IPS DF 6.9 (cell line): Measurements from ENCODE around the gene SPOCK1.
"Not testable (repeated sequence)": the region's sequence is repeated elsewhere in the genome, so short reads cannot be mapped to it uniquely, and the experiment has no call there.

ENCODE experiments used
- DNase-seq: peaks from one replicate; pipeline ENCODE4 v3.0.0-alpha.2; 2013; ENCODE audit warnings: low read depth, low spot score
- H3K27ac ChIP-seq: one replicate; pipeline ENCODE4 v1.5.1; 2013; ENCODE audit warnings: low read length, control low read depth
- H3K27me3 ChIP-seq: 2 replicates; pipeline ENCODE4 v1.6.1; 2013; ENCODE audit warnings: mild to moderate bottlenecking, low read length; ENCODE audit not compliant: control insufficient read depth, insufficient read depth
- H3K36me3 ChIP-seq: 2 replicates; pipeline ENCODE4 v1.6.1; 2013; ENCODE audit warnings: low read length; ENCODE audit not compliant: control insufficient read depth, insufficient read depth
- H3K4me1 ChIP-seq: 2 replicates; pipeline ENCODE4 v1.6.1; 2013; ENCODE audit warnings: low read length; ENCODE audit not compliant: control insufficient read depth, insufficient read depth
- H3K4me3 ChIP-seq: 2 replicates; pipeline ENCODE4 v1.5.1; 2013; ENCODE audit warnings: mild to moderate bottlenecking, low read length
- H3K9me3 ChIP-seq: 2 replicates; pipeline ENCODE4 v1.6.1; 2013; ENCODE audit warnings: low read length, inconsistent platforms; ENCODE audit not compliant: control insufficient read depth, insufficient read depth
- WGBS: extraction: QIAGEN DNeasy Blood & Tissue Kit; methylation state at CpG from one replicate; pipeline ENCODE4 v1.1.7; 2013; ENCODE audit warnings: mixed read lengths, missing lambda C conversion rate; ENCODE audit not compliant: insufficient read length, insufficient coverage; 5-methylcytosine and 5-hydroxymethylcytosine counted together

SPOCK1 gene

GRCh38 chr5:137506296-137506695, 7.2 kb upstream of the SPOCK1 start:
- no peak for DNase-seq
- Histone ChIP-seq H3K9me3 (no peaks in the 10 kb centered on the region), H3K27ac (no peak overlapping the region), H3K36me3 (no peaks in the 10 kb centered on the region), H3K27me3 (no peaks in the 10 kb centered on the region), H3K4me1 (no peaks in the 10 kb centered on the region), H3K4me3 (no peak overlapping the region)
- WGBS, result no CpG with 5 or more reads among the region's 4 CpGs

- H3K4me3 ChIP-seq, result no peak overlapping the region
- no peak for DNase-seq
- no peaks in the 10 kb centered on the region for H3K36me3 ChIP-seq
- H3K27ac ChIP-seq, result no peak overlapping the region
- H3K9me3 ChIP-seq, result no peaks in the 10 kb centered on the region
- H3K27me3 ChIP-seq, result no peaks in the 10 kb centered on the region
- no peaks in the 10 kb centered on the region for H3K4me1 ChIP-seq
Measured at GRCh38 chr5:137504916-137505315, 5.8 kb upstream of the SPOCK1 start.

GRCh38 chr5:137503456-137503855, 4.3 kb upstream of the SPOCK1 start:
- Histone ChIP-seq H3K4me1 (no peaks in the 10 kb centered on the region), H3K27me3 (no peaks in the 10 kb centered on the region; the same call in 1 of the 2 replicates), H3K27ac (no peak overlapping the region), H3K9me3 (no peaks in the 10 kb centered on the region), H3K36me3 (no peaks in the 10 kb centered on the region), H3K4me3 (no peak overlapping the region)
- no peak for DNase-seq

GRCh38 chr5:137502632-137503031, 3.5 kb upstream of the SPOCK1 start:
- H3K36me3 ChIP-seq, result no peaks in the 10 kb centered on the region
- no peak overlapping the region for H3K4me3 ChIP-seq
- DNase-seq, result no peak
- H3K9me3 ChIP-seq, result no peaks in the 10 kb centered on the region
- WGBS, result no CpG with 5 or more reads among the region's 8 CpGs
- peaks cover 5% of the 10 kb centered on the region for H3K27me3 ChIP-seq
- H3K4me1 ChIP-seq, result 0 out of 2 replicates have a peak, but pooled peaks cover 2% of the 10 kb centered on the region
- H3K27ac ChIP-seq, result no peak overlapping the region

GRCh38 chr5:137501846-137502406, 2.8 kb upstream of the SPOCK1 start:
- WGBS, result no CpG with 5 or more reads among the region's 3 CpGs
- H3K9me3 ChIP-seq, result no peaks in the 10 kb centered on the region
- peaks cover 8% of the 10 kb centered on the region for H3K27me3 ChIP-seq
- 0 out of 2 replicates have a peak, but pooled peaks cover 2% of the 10 kb centered on the region for H3K4me1 ChIP-seq
- no peak overlapping the region for H3K4me3 ChIP-seq
- H3K27ac ChIP-seq, result no peak overlapping the region
- no peaks in the 10 kb centered on the region for H3K36me3 ChIP-seq
- DNase-seq, result no peak

- no peak overlapping the region for H3K27ac ChIP-seq
- no peaks in the 10 kb centered on the region for H3K36me3 ChIP-seq
- DNase-seq, result no peak
- WGBS, result no CpG with 5 or more reads among the region's 4 CpGs
- H3K9me3 ChIP-seq, result no peaks in the 10 kb centered on the region
- 0 out of 2 replicates have a peak, but pooled peaks cover 2% of the 10 kb centered on the region for H3K4me1 ChIP-seq
- H3K4me3 ChIP-seq, result no peak overlapping the region
- H3K27me3 ChIP-seq, result peaks cover 8% of the 10 kb centered on the region
Measured at GRCh38 chr5:137501226-137501625, 2.1 kb upstream of the SPOCK1 start.

- Histone ChIP-seq H3K9me3 (no peaks in the 10 kb centered on the region), H3K36me3 (no peaks in the 10 kb centered on the region), H3K4me1 (0 out of 2 replicates have a peak, but pooled peaks cover 2% of the 10 kb centered on the region), H3K27ac (no peak overlapping the region), H3K4me3 (no peak overlapping the region), H3K27me3 (peaks cover 8% of the 10 kb centered on the region)
- WGBS, result no CpG with 5 or more reads among the region's 11 CpGs
- DNase-seq, result no peak
Measured at GRCh38 chr5:137500615-137501225, 1.6 kb upstream of the SPOCK1 start.

GRCh38 chr5:137499506-137499847, 351 bp upstream of the SPOCK1 start:
- not testable (repeated sequence) for H3K27me3 ChIP-seq, H3K27ac ChIP-seq, H3K4me3 ChIP-seq, H3K4me1 ChIP-seq, DNase-seq, H3K9me3 ChIP-seq, H3K36me3 ChIP-seq
- WGBS, result no CpG with 5 or more reads among the region's 5 CpGs

GRCh38 chr5:137498301-137498735, 808 bp downstream of the SPOCK1 start:
- WGBS, result no CpG with 5 or more reads among the region's 57 CpGs
- Histone ChIP-seq H3K36me3 (no peaks in the 10 kb centered on the region), H3K4me1 (0 out of 2 replicates have a peak, but pooled peaks cover 2% of the 10 kb centered on the region), H3K4me3 (peak overlapping the region; percentile 43; the same call in 1 of the 2 replicates), H3K27ac (no peak overlapping the region), H3K9me3 (no peaks in the 10 kb centered on the region), H3K27me3 (peaks cover 8% of the 10 kb centered on the region)
- no peak for DNase-seq

- Histone ChIP-seq H3K27me3 (peaks cover 8% of the 10 kb centered on the region), H3K36me3 (no peaks in the 10 kb centered on the region), H3K4me1 (0 out of 2 replicates have a peak, but pooled peaks cover 2% of the 10 kb centered on the region), H3K4me3 (peak overlapping the region; percentile 43; the same call in 1 of the 2 replicates), H3K27ac (no peak overlapping the region), H3K9me3 (no peaks in the 10 kb centered on the region)
- WGBS, result no CpG with 5 or more reads among the region's 22 CpGs
- DNase-seq, result no peak
Measured at GRCh38 chr5:137497396-137498290, 1.5 kb downstream of the SPOCK1 start.
